ENCODE measurements around the gene SHTN1. TPM values are rescaled to one million over a fixed set of nuclear protein-coding genes. Genes with fewer than 3 reads are reported as not detected.

SHTN1 gene
- total and polyA plus RNA-seq, 10 of the 15 experiments (the other 5 are each of a cell fraction or from before 2014, with no cell fraction given), result 0.79 to 4.0 (median 2.0) TPM

Small RNA genes within 50 kb of the gene (small RNA-seq; reads per million reads assigned to genes)
- gene AC012308.1, result not detected

Other genes starting within 250 kb of the SHTN1 start
- 0.05 TPM in 1 of 2 replicates, not detected in the other for gene ENO4, start 155.7 kb downstream of the SHTN1 start, total RNA-seq (2014; rRNA removed)
- not detected in 2 replicates for gene ENO4, start 155.7 kb downstream of the SHTN1 start, total RNA-seq (2014; rRNA removed; fragmentation: Illumina TruSeq; extraction: Trizol)
- gene ENO4, start 155.7 kb downstream of the SHTN1 start, total RNA-seq (2021), result not detected in 2 replicates
- gene ENO4, start 155.7 kb downstream of the SHTN1 start, polyA plus RNA-seq (2011; rRNA removed), result 0.12 TPM in 1 of 2 replicates, not detected in the other
- not detected in 2 replicates for gene ENO4, start 155.7 kb downstream of the SHTN1 start, polyA plus RNA-seq (2014; fragmentation: Illumina TruSeq; extraction: Trizol)
- gene ENO4, start 155.7 kb downstream of the SHTN1 start, polyA plus RNA-seq (2014; fragmentation: Nextera tagmentation; extraction: Ambion mirVana), result under 1 TPM in 1 of 2 experiments, not detected in 1; 0.37 TPM
- 0.18 TPM in 1 of 2 replicates, not detected in the other for gene ENO4, start 155.7 kb downstream of the SHTN1 start, polyA plus RNA-seq (2014; rRNA removed)
- not detected for gene ENO4, start 155.7 kb downstream of the SHTN1 start, polyA plus RNA-seq (2016; fragmentation: Nextera tagmentation; extraction: Ambion mirVana)
- not detected in 2 replicates for gene VAX1, start 133.1 kb upstream of the SHTN1 start, total RNA-seq (2014; rRNA removed)
- gene VAX1, start 133.1 kb upstream of the SHTN1 start, total RNA-seq (2014; rRNA removed; fragmentation: Illumina TruSeq; extraction: Trizol), result not detected in 2 replicates
- gene VAX1, start 133.1 kb upstream of the SHTN1 start, total RNA-seq (2021), result not detected in 2 replicates
- not detected in 2 replicates for gene VAX1, start 133.1 kb upstream of the SHTN1 start, polyA plus RNA-seq (2011; rRNA removed)
- gene VAX1, start 133.1 kb upstream of the SHTN1 start, polyA plus RNA-seq (2014; fragmentation: Illumina TruSeq; extraction: Trizol), result not detected in 2 replicates
- gene VAX1, start 133.1 kb upstream of the SHTN1 start, polyA plus RNA-seq (2014; fragmentation: Nextera tagmentation; extraction: Ambion mirVana), result not detected
- gene VAX1, start 133.1 kb upstream of the SHTN1 start, polyA plus RNA-seq (2014; rRNA removed), result not detected in 2 replicates
- not detected for gene VAX1, start 133.1 kb upstream of the SHTN1 start, polyA plus RNA-seq (2016; fragmentation: Nextera tagmentation; extraction: Ambion mirVana)
- not detected in 2 replicates for gene KCNK18, start 192.3 kb upstream of the SHTN1 start, total RNA-seq (2014; rRNA removed)
- not detected in 2 replicates for gene KCNK18, start 192.3 kb upstream of the SHTN1 start, total RNA-seq (2014; rRNA removed; fragmentation: Illumina TruSeq; extraction: Trizol)
- not detected in 2 replicates for gene KCNK18, start 192.3 kb upstream of the SHTN1 start, total RNA-seq (2021)
- not detected in 2 replicates for gene KCNK18, start 192.3 kb upstream of the SHTN1 start, polyA plus RNA-seq (2011; rRNA removed)
- gene KCNK18, start 192.3 kb upstream of the SHTN1 start, polyA plus RNA-seq (2014; fragmentation: Illumina TruSeq; extraction: Trizol), result not detected in 2 replicates
- not detected for gene KCNK18, start 192.3 kb upstream of the SHTN1 start, polyA plus RNA-seq (2014; fragmentation: Nextera tagmentation; extraction: Ambion mirVana)
- gene KCNK18, start 192.3 kb upstream of the SHTN1 start, polyA plus RNA-seq (2014; rRNA removed), result not detected in 2 replicates
- gene KCNK18, start 192.3 kb upstream of the SHTN1 start, polyA plus RNA-seq (2016; fragmentation: Nextera tagmentation; extraction: Ambion mirVana), result not detected
- gene SLC18A2, start 235.9 kb upstream of the SHTN1 start, total RNA-seq (2014; rRNA removed), result under 0.01 and 0.06 TPM in 2 replicates
- gene SLC18A2, start 235.9 kb upstream of the SHTN1 start, total RNA-seq (2014; rRNA removed; fragmentation: Illumina TruSeq; extraction: Trizol), result not detected in 2 replicates
- gene SLC18A2, start 235.9 kb upstream of the SHTN1 start, total RNA-seq (2021), result not detected in 2 replicates
- not detected in 2 replicates for gene SLC18A2, start 235.9 kb upstream of the SHTN1 start, polyA plus RNA-seq (2011; rRNA removed)
- not detected in 2 replicates for gene SLC18A2, start 235.9 kb upstream of the SHTN1 start, polyA plus RNA-seq (2014; fragmentation: Illumina TruSeq; extraction: Trizol)
- 1 to 10 TPM in 1 of 2 experiments, under 1 TPM in 1; 0.75 to 1.1 TPM for gene SLC18A2, start 235.9 kb upstream of the SHTN1 start, polyA plus RNA-seq (2014; fragmentation: Nextera tagmentation; extraction: Ambion mirVana)
- not detected in 2 replicates for gene SLC18A2, start 235.9 kb upstream of the SHTN1 start, polyA plus RNA-seq (2014; rRNA removed)
- under 1 TPM; 0.13 to 0.25 TPM for gene SLC18A2, start 235.9 kb upstream of the SHTN1 start, polyA plus RNA-seq (2016; fragmentation: Nextera tagmentation; extraction: Ambion mirVana)

Data from GM12878 (cell line).